ENCODE data around the gene RNF43.

RNF43 gene

DNA sequence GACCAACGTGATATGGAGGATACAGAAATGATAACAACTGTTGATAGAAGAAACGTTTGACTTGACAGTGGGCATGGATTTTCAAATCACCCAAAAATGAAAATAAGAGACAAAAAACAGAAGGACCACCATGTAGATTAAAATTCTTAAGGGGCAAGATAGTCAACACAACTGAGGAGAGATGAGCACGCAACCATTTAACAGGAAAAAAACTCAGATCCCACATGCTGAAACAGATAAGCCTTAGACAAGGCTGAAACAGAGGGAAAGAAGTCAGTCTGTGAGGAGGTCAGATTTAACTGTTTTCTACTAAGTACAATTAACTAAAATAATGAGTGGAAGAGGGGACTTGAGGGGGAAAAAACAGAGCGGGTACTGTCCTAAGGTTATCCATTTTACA lies 21.2 kb downstream of the RNF43 start:
- H3K27me3 ChIP-seq (ENCODE audit: insufficient read depth, poor library complexity, severe bottlenecking): peaks cover 13% of the 10 kb centered on the region
- TF ChIP-seq, protein P1, sequence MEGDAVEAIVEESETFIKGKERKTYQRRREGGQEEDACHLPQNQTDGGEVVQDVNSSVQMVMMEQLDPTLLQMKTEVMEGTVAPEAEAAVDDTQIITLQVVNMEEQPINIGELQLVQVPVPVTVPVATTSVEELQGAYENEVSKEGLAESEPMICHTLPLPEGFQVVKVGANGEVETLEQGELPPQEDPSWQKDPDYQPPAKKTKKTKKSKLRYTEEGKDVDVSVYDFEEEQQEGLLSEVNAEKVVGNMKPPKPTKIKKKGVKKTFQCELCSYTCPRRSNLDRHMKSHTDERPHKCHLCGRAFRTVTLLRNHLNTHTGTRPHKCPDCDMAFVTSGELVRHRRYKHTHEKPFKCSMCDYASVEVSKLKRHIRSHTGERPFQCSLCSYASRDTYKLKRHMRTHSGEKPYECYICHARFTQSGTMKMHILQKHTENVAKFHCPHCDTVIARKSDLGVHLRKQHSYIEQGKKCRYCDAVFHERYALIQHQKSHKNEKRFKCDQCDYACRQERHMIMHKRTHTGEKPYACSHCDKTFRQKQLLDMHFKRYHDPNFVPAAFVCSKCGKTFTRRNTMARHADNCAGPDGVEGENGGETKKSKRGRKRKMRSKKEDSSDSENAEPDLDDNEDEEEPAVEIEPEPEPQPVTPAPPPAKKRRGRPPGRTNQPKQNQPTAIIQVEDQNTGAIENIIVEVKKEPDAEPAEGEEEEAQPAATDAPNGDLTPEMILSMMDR (IDR thresholded peaks at IDR 0.05; ENCODE audit: insufficient read depth, low read length): no peak
- TF ChIP-seq GABPA (IDR thresholded peaks at IDR 0.05; ENCODE audit: low read depth): no peak
- TF ChIP-seq POLR2AphosphoS5 (IDR thresholded peaks at IDR 0.05; ENCODE audit: low read depth): no peak
- DNase-seq (ENCODE audit: low read depth in 1 of 2, low spot score in 1 of 2): no peak
- H3K27ac ChIP-seq (replicated peaks): no peak overlapping the region
- H3K4me3 ChIP-seq (replicated peaks; ENCODE audit: insufficient read depth, low read length): no peak overlapping the region

DNA sequence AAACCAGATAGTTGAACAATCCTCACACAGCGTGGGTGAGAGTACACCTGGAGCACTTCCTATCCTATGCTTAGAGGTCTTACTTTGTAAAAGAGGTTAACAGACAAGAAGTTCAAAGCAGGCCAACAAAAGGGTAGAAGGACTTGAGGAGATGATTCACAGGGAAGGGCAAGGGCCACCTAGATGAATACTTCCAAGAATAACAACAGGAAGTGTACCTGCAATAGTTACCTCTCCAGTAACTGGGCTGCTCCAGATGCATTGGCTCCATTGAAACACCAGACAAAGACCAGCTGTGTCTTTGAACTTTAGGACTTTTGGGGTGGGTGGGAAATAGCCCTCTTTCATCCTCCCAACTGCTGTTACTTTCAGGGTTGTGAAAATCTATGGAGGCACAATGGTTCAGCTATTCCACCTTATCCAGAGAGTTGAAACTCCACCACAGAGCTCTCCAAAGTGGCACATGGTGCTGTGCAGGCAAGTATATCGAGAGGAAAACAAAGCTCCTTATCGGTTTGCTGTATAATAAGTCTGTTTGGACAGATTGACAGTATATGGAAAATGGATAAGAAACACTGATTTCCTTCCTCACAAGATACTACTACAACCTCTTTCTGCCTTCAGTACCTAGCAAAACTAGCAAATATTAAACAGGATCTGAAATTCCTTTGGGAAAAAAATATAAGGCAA lies 22.7 kb downstream of the RNF43 start:
- Histone ChIP-seq H3K27ac (replicated peaks) (no peak overlapping the region), H3K4me3 (replicated peaks; ENCODE audit: insufficient read depth, low read length) (no peak overlapping the region), H3K27me3 (ENCODE audit: insufficient read depth, poor library complexity, severe bottlenecking) (peaks cover 6% of the 10 kb centered on the region)
- DNase-seq (ENCODE audit: low read depth in 1 of 2, low spot score in 1 of 2): no peak
- TF ChIP-seq, protein P2, sequence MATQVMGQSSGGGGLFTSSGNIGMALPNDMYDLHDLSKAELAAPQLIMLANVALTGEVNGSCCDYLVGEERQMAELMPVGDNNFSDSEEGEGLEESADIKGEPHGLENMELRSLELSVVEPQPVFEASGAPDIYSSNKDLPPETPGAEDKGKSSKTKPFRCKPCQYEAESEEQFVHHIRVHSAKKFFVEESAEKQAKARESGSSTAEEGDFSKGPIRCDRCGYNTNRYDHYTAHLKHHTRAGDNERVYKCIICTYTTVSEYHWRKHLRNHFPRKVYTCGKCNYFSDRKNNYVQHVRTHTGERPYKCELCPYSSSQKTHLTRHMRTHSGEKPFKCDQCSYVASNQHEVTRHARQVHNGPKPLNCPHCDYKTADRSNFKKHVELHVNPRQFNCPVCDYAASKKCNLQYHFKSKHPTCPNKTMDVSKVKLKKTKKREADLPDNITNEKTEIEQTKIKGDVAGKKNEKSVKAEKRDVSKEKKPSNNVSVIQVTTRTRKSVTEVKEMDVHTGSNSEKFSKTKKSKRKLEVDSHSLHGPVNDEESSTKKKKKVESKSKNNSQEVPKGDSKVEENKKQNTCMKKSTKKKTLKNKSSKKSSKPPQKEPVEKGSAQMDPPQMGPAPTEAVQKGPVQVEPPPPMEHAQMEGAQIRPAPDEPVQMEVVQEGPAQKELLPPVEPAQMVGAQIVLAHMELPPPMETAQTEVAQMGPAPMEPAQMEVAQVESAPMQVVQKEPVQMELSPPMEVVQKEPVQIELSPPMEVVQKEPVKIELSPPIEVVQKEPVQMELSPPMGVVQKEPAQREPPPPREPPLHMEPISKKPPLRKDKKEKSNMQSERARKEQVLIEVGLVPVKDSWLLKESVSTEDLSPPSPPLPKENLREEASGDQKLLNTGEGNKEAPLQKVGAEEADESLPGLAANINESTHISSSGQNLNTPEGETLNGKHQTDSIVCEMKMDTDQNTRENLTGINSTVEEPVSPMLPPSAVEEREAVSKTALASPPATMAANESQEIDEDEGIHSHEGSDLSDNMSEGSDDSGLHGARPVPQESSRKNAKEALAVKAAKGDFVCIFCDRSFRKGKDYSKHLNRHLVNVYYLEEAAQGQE (IDR thresholded peaks at IDR 0.05; ENCODE audit: insufficient replicate concordance, low read depth): no peak
- TF ChIP-seq, protein P1 (IDR thresholded peaks at IDR 0.05; ENCODE audit: insufficient read depth, low read length): no peak
- TF ChIP-seq SPI1 (IDR thresholded peaks at IDR 0.05; ENCODE audit: borderline replicate concordance, low read depth): no peak
- no peak for TF ChIP-seq POLR2AphosphoS5 (IDR thresholded peaks at IDR 0.05; ENCODE audit: low read depth)
- TF ChIP-seq GABPA (IDR thresholded peaks at IDR 0.05; ENCODE audit: low read depth): no peak

DNA sequence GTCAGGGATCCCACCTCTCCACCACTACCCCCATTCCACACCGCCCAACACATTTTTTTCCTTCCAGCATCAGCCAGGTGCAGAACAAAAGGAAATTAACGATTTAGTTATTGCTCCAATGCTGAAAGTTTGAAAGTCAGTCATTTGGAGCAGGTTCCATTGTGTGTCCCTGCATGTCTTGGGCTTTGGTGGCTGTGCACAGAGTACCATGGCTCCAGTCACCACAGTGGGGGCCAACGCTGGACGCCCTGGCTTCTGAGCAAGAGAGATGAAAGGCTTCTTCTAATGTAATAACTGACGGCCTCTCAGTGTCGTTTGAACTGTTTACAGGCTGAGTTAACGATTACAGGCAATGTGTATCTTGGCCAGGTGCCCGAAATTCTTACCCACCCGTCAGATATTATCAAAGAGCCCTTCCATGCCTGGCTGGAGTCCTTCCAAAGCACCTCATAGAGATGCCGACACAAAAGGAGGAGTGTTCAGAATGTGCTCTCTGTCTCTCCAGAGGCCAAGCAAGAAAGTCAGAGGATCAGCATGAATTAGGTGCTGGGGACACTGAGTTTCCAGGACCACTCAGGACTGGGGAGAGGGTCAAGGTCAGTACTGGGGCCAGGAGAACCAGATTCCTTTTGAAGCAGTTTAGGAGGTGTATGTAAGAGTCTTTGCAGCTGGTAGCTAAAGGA lies 25.9 kb downstream of the RNF43 start:
- no peak for DNase-seq (ENCODE audit: low read depth in 1 of 2, low spot score in 1 of 2)
- Histone ChIP-seq H3K27me3 (ENCODE audit: insufficient read depth, poor library complexity, severe bottlenecking) (no peaks in the 10 kb centered on the region), H3K27ac (replicated peaks) (no peak overlapping the region), H3K4me3 (replicated peaks; ENCODE audit: insufficient read depth, low read length) (no peak overlapping the region)
- TF ChIP-seq, protein P2 (IDR thresholded peaks at IDR 0.05; ENCODE audit: insufficient replicate concordance, low read depth): no peak
- TF ChIP-seq GABPA (IDR thresholded peaks at IDR 0.05; ENCODE audit: low read depth) (no peak), SPI1 (IDR thresholded peaks at IDR 0.05; ENCODE audit: borderline replicate concordance, low read depth) (no peak), POLR2AphosphoS5 (IDR thresholded peaks at IDR 0.05; ENCODE audit: low read depth) (no peak)
- TF ChIP-seq, protein P1 (IDR thresholded peaks at IDR 0.05; ENCODE audit: insufficient read depth, low read length): no peak
